CD14-positive monocyte (primary cell): ENCODE measurements around the gene ZNF223. TPM values are rescaled to one million over a fixed set of nuclear protein-coding genes. Genes with fewer than 3 reads are reported as not detected.
A peak's percentile ranks its signal among the peaks of the same experiment; 100 is the strongest.

Experiments
- DNase-seq, 3 donors: peaks; one replicate each; pipeline ENCODE4 v3.0.0-alpha.2; 2011 to 2022
- H2AFZ ChIP-seq: 2 replicates; pipeline ENCODE4 v1.6.0; 2012; ENCODE audit warnings: mild to moderate bottlenecking, low read depth, low read length, inconsistent platforms; ENCODE audit not compliant: insufficient read depth, poor library complexity, severe bottlenecking
- H3K27ac ChIP-seq, 2 donors: 1 replicate in 1 of 2; 2 replicates in 1 of 2; pipeline ENCODE4 v1.5.1; 2012 to 2013; ENCODE audit warnings: low read length in 2 of 2, control low read depth in 1 of 2, inconsistent platforms in 1 of 2, low read depth in 1 of 2, mild to moderate bottlenecking in 1 of 2
- H3K27me3 ChIP-seq, 2 donors: one replicate each; pipeline versions ENCODE4 v1.6.0 to v1.6.1; 2011 to 2013; ENCODE audit warnings: low read length in 2 of 2; ENCODE audit not compliant: control insufficient read depth in 2 of 2, insufficient read depth in 2 of 2
- H3K36me3 ChIP-seq, 2 donors: replicated peaks in 1 of 2; 1 replicate in 1 of 2; 2 replicates in 1 of 2; pipeline versions ENCODE4 v1.5.1 to v1.6.1; 2012 to 2013; ENCODE audit warnings: low read length in 2 of 2, control low read depth in 1 of 2, inconsistent platforms in 1 of 2, mild to moderate bottlenecking in 1 of 2; ENCODE audit not compliant: insufficient read depth in 2 of 2, control insufficient read depth in 1 of 2
- H3K4me1 ChIP-seq, 2 donors: 1 replicate in 1 of 2; 2 replicates in 1 of 2; pipeline versions ENCODE4 v1.5.1 to v1.6.1; 2012 to 2013; ENCODE audit warnings: low read length in 2 of 2, control low read depth in 1 of 2, inconsistent platforms in 1 of 2, mild to moderate bottlenecking in 1 of 2, moderate library complexity in 1 of 2; ENCODE audit not compliant: insufficient read depth in 2 of 2, control insufficient read depth in 1 of 2
- H3K4me2 ChIP-seq: replicated peaks from 2 replicates; pipeline ENCODE3; 2012; ENCODE audit warnings: low read length, moderate library complexity, mild to moderate bottlenecking; ENCODE audit not compliant: poor library complexity, severe bottlenecking; ENCODE audit errors: extremely low read depth
- H3K4me3 ChIP-seq, 3 experiments: fragments of 200-600 bp in 1 of 3; sonication (generic) in 1 of 3; replicated peaks in 1 of 3; 1 replicate in 2 of 3; 2 replicates in 1 of 3; pipeline ENCODE4 v1.5.1; 2011 to 2013; ENCODE audit warnings: low read length in 3 of 3, mild to moderate bottlenecking in 3 of 3, control low read depth in 2 of 3, low read depth in 2 of 3, inconsistent platforms in 1 of 3, moderate library complexity in 1 of 3
- H3K79me2 ChIP-seq: 2 replicates; pipeline ENCODE4 v1.6.0; 2012; ENCODE audit warnings: mild to moderate bottlenecking, control low read depth, inconsistent platforms, low read length, moderate library complexity; ENCODE audit not compliant: insufficient read depth
- H3K9ac ChIP-seq: 2 replicates; pipeline ENCODE4 v1.6.0; 2017; ENCODE audit warnings: low read length, mild to moderate bottlenecking; ENCODE audit not compliant: insufficient read depth, poor library complexity, severe bottlenecking
- H3K9me3 ChIP-seq, 2 donors: replicated peaks in 1 of 2; 1 replicate in 1 of 2; 2 replicates in 1 of 2; pipeline versions ENCODE4 v1.5.1 to v1.6.1; 2012 to 2013; ENCODE audit warnings: low read length in 2 of 2, control low read depth in 1 of 2; ENCODE audit not compliant: control insufficient read depth in 1 of 2, insufficient read depth in 1 of 2
- H4K20me1 ChIP-seq: 2 replicates; pipeline ENCODE4 v1.6.0; 2012; ENCODE audit warnings: mild to moderate bottlenecking, low read length, control low read depth, moderate library complexity; ENCODE audit not compliant: insufficient read depth
- H3K27ac Mint-ChIP-seq, 7 donors: one replicate each; pipeline ENCODE4 v1.8.0; 2020; ENCODE audit warnings: mild to moderate bottlenecking in 7 of 7, mixed read lengths in 7 of 7, moderate library complexity in 6 of 7, inconsistent platforms in 2 of 7
- H3K27me3 Mint-ChIP-seq, 3 donors: one replicate each; pipeline ENCODE4 v1.8.0; 2021 to 2022; ENCODE audit warnings: low read depth in 3 of 3, mild to moderate bottlenecking in 3 of 3, mixed read lengths in 3 of 3, moderate library complexity in 3 of 3, inconsistent platforms in 1 of 3
- H3K36me3 Mint-ChIP-seq, 2 donors: one replicate each; pipeline ENCODE4 v1.8.0; 2020; ENCODE audit warnings: mixed read lengths in 2 of 2, inconsistent platforms in 1 of 2, mild to moderate bottlenecking in 1 of 2
- H3K4me1 Mint-ChIP-seq: one replicate; pipeline ENCODE4 v1.8.0; 2020; ENCODE audit warnings: mild to moderate bottlenecking, mixed read lengths
- H3K4me3 Mint-ChIP-seq, 2 donors: one replicate each; pipeline ENCODE4 v1.8.0; 2020; ENCODE audit warnings: mild to moderate bottlenecking in 2 of 2, mixed read lengths in 2 of 2, moderate library complexity in 1 of 2
- H3K9me3 Mint-ChIP-seq, 7 donors: one replicate each; pipeline ENCODE4 v1.8.0; 2020 to 2022; ENCODE audit warnings: mixed read lengths in 7 of 7, mild to moderate bottlenecking in 6 of 7, moderate library complexity in 6 of 7, inconsistent platforms in 2 of 7
- WGBS: methylation state at CpG from one replicate; pipeline ENCODE4 v1.1.5; 2013; ENCODE audit warnings: missing lambda C conversion rate; ENCODE audit not compliant: insufficient coverage; 5-methylcytosine and 5-hydroxymethylcytosine counted together
- intact Hi-C, 2 donors: fragments of 100-400 bp; cut with micrococcal nuclease; formaldehyde crosslinking; loops; one replicate each; pipeline versions ENCODE4 v1.15.0 to v1.15.1; 2023
- polyA plus RNA-seq, 3 donors: library from polyadenylated mRNA; depleted of rRNA in 1 of 3; unstranded in 2 of 3; stranded (reverse) in 1 of 3; fragments of 300-500 nt in 2 of 3; fragments of >200 nt in 1 of 3; fragmentation: Illumina TruSeq in 2 of 3; gene quantifications; 1 replicate in 2 of 3; 2 replicates in 1 of 3; pipeline ENCODE4 v1.2.3, GENCODE V29; 2012 to 2021
- small RNA-seq: library from RNA; depleted of rRNA; stranded (forward); fragments of <200 nt; gene quantifications from one replicate; pipeline ENCODE3, GENCODE V24; 2012; ENCODE audit warnings: low read depth; ENCODE audit not compliant: insufficient read length
- TF ChIP-seq, protein P1 (sequence below): fragments of 200-600 bp; IDR thresholded peaks from one replicate; pipeline ENCODE4 v1.8.0; 2022; ENCODE audit warnings: antibody characterized with exemption, mild to moderate bottlenecking

The ZNF223 gene
- polyA plus RNA-seq, 3 donors = 1.1 to 2.0 (median 1.2) TPM

DNA sequence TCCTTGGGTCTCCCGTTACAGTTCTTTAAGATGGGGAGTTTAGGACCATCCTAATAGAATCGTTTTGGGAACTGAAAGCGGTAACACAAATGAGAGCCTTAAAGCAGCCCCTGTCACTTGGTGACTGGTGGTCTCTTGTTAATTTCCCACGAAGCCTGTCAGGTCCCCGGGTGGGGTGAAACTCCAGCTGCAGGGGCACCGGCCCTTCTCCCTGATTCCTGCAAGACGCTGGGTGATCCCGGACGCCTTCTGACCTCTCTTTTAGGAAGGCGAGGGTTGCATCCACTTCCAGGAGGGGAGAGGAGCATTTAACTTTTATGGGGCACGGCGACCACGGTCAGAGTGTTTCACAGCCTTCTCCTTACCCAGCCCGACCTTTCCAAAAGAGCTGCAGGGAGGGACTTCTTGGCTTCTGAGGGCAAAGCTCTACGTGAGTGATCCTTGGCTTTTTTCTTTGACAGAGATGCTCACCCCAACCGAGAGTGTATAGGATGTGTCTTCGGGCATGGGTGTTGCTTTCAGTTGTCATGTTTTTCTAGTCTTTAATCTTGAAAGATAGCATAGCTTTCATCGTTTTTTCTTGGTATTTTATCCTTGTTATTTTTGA, 62.1 kb downstream of the ZNF223 start:
- Histone ChIP-seq H3K4me1 (peaks cover 17 to 27% of the 10 kb centered on the region in 2 donors), H3K4me3 (peak overlapping the region; percentile 92 to 94 (median 94)), H3K27me3 (no peaks in the 10 kb centered on the region), H3K79me2 (peaks cover 7% of the 10 kb centered on the region), H3K9ac (peak overlapping the region; percentile 74), H3K27ac (peak overlapping the region; percentile 47 to 76), H3K36me3 (peaks cover 17 to 30% of the 10 kb centered on the region in 2 donors), H3K4me2 (peak overlapping the region; percentile 96), H4K20me1 (no peaks in the 10 kb centered on the region), H3K9me3 (peaks cover 19 to 33% of the 10 kb centered on the region in 2 donors), H2AFZ (peak overlapping the region; percentile 95)
- 5% methylated on average over 11 of the region's 18 CpGs for whole genome bisulfite sequencing
- peak overlapping the region; percentile 98 to 100 for H3K4me3 Mint-ChIP-seq
- peaks cover 28% of the 10 kb centered on the region in 2 donors for H3K36me3 Mint-ChIP-seq
- peak in 2 of 3 donors; percentile 3 to 6 for DNase-seq
- H3K4me1 Mint-ChIP-seq = peaks cover 23% of the 10 kb centered on the region
- peak overlapping the region in 6 of 7 donors; percentile 87 to 95 (median 92) for H3K27ac Mint-ChIP-seq
- H3K27me3 Mint-ChIP-seq = peaks cover 0 to 2% (median 0%) of the 10 kb centered on the region in 3 donors
- TF ChIP-seq, protein P1, sequence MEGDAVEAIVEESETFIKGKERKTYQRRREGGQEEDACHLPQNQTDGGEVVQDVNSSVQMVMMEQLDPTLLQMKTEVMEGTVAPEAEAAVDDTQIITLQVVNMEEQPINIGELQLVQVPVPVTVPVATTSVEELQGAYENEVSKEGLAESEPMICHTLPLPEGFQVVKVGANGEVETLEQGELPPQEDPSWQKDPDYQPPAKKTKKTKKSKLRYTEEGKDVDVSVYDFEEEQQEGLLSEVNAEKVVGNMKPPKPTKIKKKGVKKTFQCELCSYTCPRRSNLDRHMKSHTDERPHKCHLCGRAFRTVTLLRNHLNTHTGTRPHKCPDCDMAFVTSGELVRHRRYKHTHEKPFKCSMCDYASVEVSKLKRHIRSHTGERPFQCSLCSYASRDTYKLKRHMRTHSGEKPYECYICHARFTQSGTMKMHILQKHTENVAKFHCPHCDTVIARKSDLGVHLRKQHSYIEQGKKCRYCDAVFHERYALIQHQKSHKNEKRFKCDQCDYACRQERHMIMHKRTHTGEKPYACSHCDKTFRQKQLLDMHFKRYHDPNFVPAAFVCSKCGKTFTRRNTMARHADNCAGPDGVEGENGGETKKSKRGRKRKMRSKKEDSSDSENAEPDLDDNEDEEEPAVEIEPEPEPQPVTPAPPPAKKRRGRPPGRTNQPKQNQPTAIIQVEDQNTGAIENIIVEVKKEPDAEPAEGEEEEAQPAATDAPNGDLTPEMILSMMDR = no peak
- intact Hi-C loops = loop anchor here (1.0 to 10.0 kb wide), 7 partner anchors 9 to 179 kb away; partner anchors contain the start of genes ZNF224 (in 2 of the 2), ZNF230 (in 1 of the 2), ZNF234 (in 1 of the 2) and ZNF45 (in 1 of the 2)
- peaks cover 23 to 41% (median 33%) of the 10 kb centered on the region in 7 donors for H3K9me3 Mint-ChIP-seq

Small RNA genes lying within 50 kb of the gene (small RNA-seq; reads per million reads assigned to genes)
- gene RNU6-902P = not detected

Other genes starting within 250 kb of the ZNF223 start
- under 1 TPM; 0.19 to 0.39 (median 0.24) TPM for gene LYPD5, start 249.6 kb upstream of the ZNF223 start, polyA plus RNA-seq
- 1 to 10 TPM in 2 of 3 donors, under 1 TPM in 1; 0.80 to 2.5 (median 2.0) TPM for gene ZNF283, start 224.7 kb upstream of the ZNF223 start, polyA plus RNA-seq
- under 1 TPM in 1 of 3 donors, not detected in 2; 0.44 TPM for gene ZNF404, start 168.1 kb upstream of the ZNF223 start, polyA plus RNA-seq
- 1 to 10 TPM; 2.1 to 6.3 (median 6.0) TPM for gene ZNF45, start 116.8 kb upstream of the ZNF223 start, polyA plus RNA-seq
- gene ZNF221, start 100.8 kb upstream of the ZNF223 start, polyA plus RNA-seq = under 1 TPM in 2 of 3 donors, not detected in 1; 0.13 to 0.29 TPM
- 1 to 10 TPM; 1.2 to 3.0 (median 1.4) TPM for gene ZNF155, start 67.8 kb upstream of the ZNF223 start, polyA plus RNA-seq
- gene ZNF230, start 49.1 kb upstream of the ZNF223 start, polyA plus RNA-seq = 1 to 10 TPM; 1.0 to 3.9 (median 1.3) TPM
- gene ZNF222, start 26.7 kb upstream of the ZNF223 start, polyA plus RNA-seq = 1 to 10 TPM; 1.0 to 1.5 (median 1.1) TPM
- gene ZNF284, start 20.1 kb downstream of the ZNF223 start, polyA plus RNA-seq = 1 to 10 TPM in 1 of 3 donors, under 1 TPM in 2; 0.04 to 1.3 (median 0.13) TPM
- 10 to 100 TPM in 1 of 3 donors, 1 to 10 TPM in 2; 2.9 to 30.1 (median 3.5) TPM for gene ZNF224, start 42.3 kb downstream of the ZNF223 start, polyA plus RNA-seq
- gene ZNF225, start 61.4 kb downstream of the ZNF223 start, polyA plus RNA-seq = 1 to 10 TPM in 1 of 3 donors, under 1 TPM in 2; 0.86 to 1.1 (median 0.93) TPM
- 1 to 10 TPM in 2 of 3 donors, under 1 TPM in 1; 0.73 to 2.3 (median 2.2) TPM for gene ZNF234, start 89.5 kb downstream of the ZNF223 start, polyA plus RNA-seq
- 10 to 100 TPM in 2 of 3 donors, 1 to 10 TPM in 1; 9.3 to 16.6 (median 16.3) TPM for gene ZNF226, start 113.1 kb downstream of the ZNF223 start, polyA plus RNA-seq
- 1 to 10 TPM; 2.6 to 4.9 (median 3.8) TPM for gene ZNF227, start 160.5 kb downstream of the ZNF223 start, polyA plus RNA-seq
- gene ZNF233, start 207.8 kb downstream of the ZNF223 start, polyA plus RNA-seq = under 1 TPM in 2 of 3 donors, not detected in 1; 0.05 to 0.08 TPM